OCI-LY7 (cell line): ENCODE results near the gene OPALIN. TPM values are rescaled to one million over a fixed set of nuclear protein-coding genes. Genes with fewer than 3 reads are reported as not detected.

ENCODE experiments used
- BruUV-seq: library from RNA; stranded (reverse); fragments of 400-500 nt; replicated peaks from 2 replicates; lab custom pipeline; 2021; lab: Mats Ljungman, UMichigan
- CTCF ChIA-PET: fragments of 300-600 bp; sonication (Branson Sonifier 250); formaldehyde crosslinking; loops from one replicate; lab custom pipeline; 2022; ENCODE audit warnings: antibody characterized with exemption; ENCODE audit not compliant: unreplicated experiment; lab: Charles Lee
- POLR2A ChIA-PET: fragments of 300-600 bp; sonication (Branson Sonifier 250); formaldehyde crosslinking; loops from one replicate; lab custom pipeline; 2022; ENCODE audit warnings: antibody characterized with exemption; lab: Charles Lee
- DNase-seq: peaks from one replicate; pipeline ENCODE4 v3.0.0-alpha.2; 2015; ENCODE audit warnings: low spot score
- H2AFZ ChIP-seq: fragments of 200-600 bp; sonication (generic), shearing (Covaris generic); 2 replicates; pipeline ENCODE4 v1.6.1; 2014; ENCODE audit warnings: mild to moderate bottlenecking, antibody characterized with exemption, low read length, moderate library complexity
- H3K27ac ChIP-seq: fragments of 200-600 bp; sonication (generic); 2 replicates; pipeline ENCODE4 v1.5.1; 2014; ENCODE audit warnings: mixed run types, low read depth, mild to moderate bottlenecking, moderate library complexity, low read length, inconsistent platforms; ENCODE audit not compliant: poor library complexity, severe bottlenecking
- H3K36me3 ChIP-seq: fragments of 200-600 bp; sonication (generic); 2 replicates; pipeline ENCODE4 v1.6.1; 2014; ENCODE audit warnings: mild to moderate bottlenecking, antibody characterized with exemption, low read length, moderate library complexity, mixed read lengths; ENCODE audit not compliant: insufficient read depth
- H3K4me1 ChIP-seq: fragments of 200-600 bp; sonication (generic); 2 replicates; pipeline ENCODE4 v1.5.1; 2014; ENCODE audit warnings: mild to moderate bottlenecking, low read length; ENCODE audit not compliant: insufficient read depth, poor library complexity, severe bottlenecking
- H3K4me2 ChIP-seq: fragments of 200-600 bp; sonication (generic); 2 replicates; pipeline ENCODE4 v1.6.1; 2014; ENCODE audit warnings: mild to moderate bottlenecking, low read length
- H3K4me3 ChIP-seq: fragments of 200-600 bp; sonication (generic); 2 replicates; pipeline ENCODE4 v1.5.1; 2014; ENCODE audit warnings: mild to moderate bottlenecking, low read depth, low read length; ENCODE audit not compliant: poor library complexity, severe bottlenecking
- H3K79me2 ChIP-seq: fragments of 200-600 bp; sonication (generic); 2 replicates; pipeline ENCODE4 v1.6.1; 2016; ENCODE audit warnings: low read depth, mild to moderate bottlenecking, low read length, moderate library complexity, mixed read lengths; ENCODE audit not compliant: insufficient read depth
- H3K9me2 ChIP-seq: fragments of 200-600 bp; sonication (generic); 2 replicates; pipeline ENCODE4 v1.6.1; 2016; ENCODE audit warnings: mild to moderate bottlenecking, low read length, mixed read lengths; ENCODE audit not compliant: insufficient read depth
- H3K9me3 ChIP-seq: fragments of 200-600 bp; sonication (generic); 2 replicates; pipeline ENCODE4 v1.6.1; 2014; ENCODE audit warnings: mild to moderate bottlenecking, mixed run types, low read length, mixed read lengths
- H4K20me1 ChIP-seq: fragments of 200-600 bp; sonication (generic); 2 replicates; pipeline ENCODE4 v1.6.1; 2014; ENCODE audit warnings: mild to moderate bottlenecking, antibody characterized with exemption, low read length, moderate library complexity, mixed read lengths; ENCODE audit not compliant: insufficient read depth
- CTCF ChIP-seq: fragments of 200-600 bp; sonication (generic); conservative IDR thresholded peaks from 2 replicates; pipeline ENCODE4 v1.5.1; 2014; ENCODE audit warnings: mild to moderate bottlenecking, antibody characterized with exemption, low read length, moderate library complexity, mixed read lengths
- EZH2phosphoT487 ChIP-seq: fragments of 200-600 bp; sonication (generic); IDR thresholded peaks from 2 replicates; pipeline ENCODE4 v1.6.1; 2018; ENCODE audit warnings: low read depth, borderline replicate concordance, mild to moderate bottlenecking, mixed run types, antibody characterized with exemption, low read length, moderate library complexity, mixed read lengths
- intact Hi-C: fragments of 100-400 bp; cut with micrococcal nuclease; formaldehyde crosslinking; loops from one replicate; pipeline ENCODE4 v1.10.0; 2022; ENCODE audit not compliant: unreplicated experiment
- total RNA-seq, 2 experiments: library from RNA; depleted of rRNA in 1 of 2; stranded (reverse); fragments of >200 nt in 1 of 2; shearing (Covaris generic) in 1 of 2; gene quantifications; 2 replicates each; pipeline ENCODE4 v1.2.3, GENCODE V29; 2014 to 2022

Gene OPALIN
- total RNA-seq, 2 experiments from 2014 or later, result not detected

DNA sequence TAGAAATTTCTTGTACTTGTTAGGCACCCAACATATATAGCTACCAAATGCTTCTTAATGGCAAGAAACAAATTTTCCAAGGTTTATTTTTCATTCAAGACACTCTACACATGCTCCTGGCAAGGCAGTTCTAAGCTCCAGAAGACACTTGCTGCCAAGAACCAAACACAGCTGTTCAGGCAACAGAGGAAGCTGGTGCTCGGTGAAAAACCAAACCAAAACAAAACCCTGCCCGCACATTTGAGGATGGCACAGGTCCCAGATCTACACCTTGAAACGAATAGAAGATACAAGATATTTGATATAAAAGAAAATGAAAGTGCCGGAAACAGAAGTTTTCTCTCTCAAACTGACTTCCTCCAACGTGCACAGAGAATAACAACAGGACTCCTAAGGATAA lies 59.4 kb downstream of the OPALIN start:
- no peak for TF ChIP-seq CTCF
- TF ChIP-seq EZH2phosphoT487, result no peak
- Histone ChIP-seq H2AFZ (peak overlapping the region; percentile 97), H3K36me3 (no peaks in the 10 kb centered on the region), H3K4me2 (peak overlapping the region; percentile 74), H3K9me3 (no peaks in the 10 kb centered on the region), H3K9me2 (no peaks in the 10 kb centered on the region), H3K27ac (peak overlapping the region; percentile 68), H3K79me2 (no peaks in the 10 kb centered on the region), H4K20me1 (no peaks in the 10 kb centered on the region), H3K4me3 (peak overlapping the region; percentile 45), H3K4me1 (peaks cover 70% of the 10 kb centered on the region)
- peak; percentile 62 for DNase-seq
- ChIA-PET POLR2A (interaction anchor here (0.6 to 5.3 kb wide), 16 partner anchors 7 to 175 kb away, joined by 3 to 36 read pairs (median 4); partner anchors contain the start of gene BLNK), CTCF (interaction anchor here (0.8 to 1.4 kb wide), 2 partner anchors 13 to 70 kb away, joined by 3 to 7 read pairs; no protein-coding TSS in a partner anchor)
- BruUV-seq, result no TSS peak
- intact Hi-C loops, result no loop called here

- Histone ChIP-seq H3K9me3 (no peaks in the 10 kb centered on the region), H3K4me1 (peaks cover 75% of the 10 kb centered on the region), H3K4me2 (0 out of 2 replicates have a peak overlapping the region, but pooled peaks have one; percentile 0), H3K79me2 (no peaks in the 10 kb centered on the region), H3K4me3 (no peak overlapping the region), H3K27ac (peak overlapping the region; percentile 68), H4K20me1 (no peaks in the 10 kb centered on the region), H3K9me2 (no peaks in the 10 kb centered on the region), H3K36me3 (no peaks in the 10 kb centered on the region), H2AFZ (peak overlapping the region; percentile 97; the same call in 1 of the 2 replicates)
- POLR2A ChIA-PET, result interaction anchor here (1.1 to 2.5 kb wide), 5 partner anchors 11 to 168 kb away, joined by 3 to 14 read pairs (median 4); partner anchors contain the start of genes BLNK and ZNF518A
- DNase-seq, result no peak
- intact Hi-C loops, result no loop called here
- no TSS peak for BruUV-seq
- CTCF ChIA-PET, result interaction anchor here (1.1 kb wide), 1 partner anchor 69 kb away, joined by 3 read pairs; no protein-coding TSS in a partner anchor
- TF ChIP-seq CTCF (no peak), EZH2phosphoT487 (no peak)
These were observed 60.4 kb downstream of the OPALIN start for GRCh38 chr10:96298362-96298761.

GRCh38 chr10:96297486-96297885 lies 61.3 kb downstream of the OPALIN start:
- no peak overlapping the region for H3K27ac ChIP-seq
- H3K4me2 ChIP-seq, result no peak overlapping the region
- no TSS peak for BruUV-seq
- no peaks in the 10 kb centered on the region for H4K20me1 ChIP-seq
- no peaks in the 10 kb centered on the region for H3K79me2 ChIP-seq
- ChIA-PET CTCF (interaction anchor here (1.1 kb wide), 1 partner anchor 68 kb away, joined by 3 read pairs; no protein-coding TSS in a partner anchor), POLR2A (interaction anchor here (1.2 to 7.8 kb wide), 2 partner anchors 24 to 68 kb away, joined by 3 to 153 read pairs; partner anchors contain the start of gene BLNK)
- no peak for DNase-seq
- peak overlapping the region; percentile 97; the same call in 1 of the 2 replicates for H2AFZ ChIP-seq
- intact Hi-C loops, result no loop called here
- no peak overlapping the region for H3K4me3 ChIP-seq
- no peaks in the 10 kb centered on the region for H3K9me2 ChIP-seq
- no peaks in the 10 kb centered on the region for H3K9me3 ChIP-seq
- H3K4me1 ChIP-seq, result peaks cover 84% of the 10 kb centered on the region
- H3K36me3 ChIP-seq, result no peaks in the 10 kb centered on the region
- TF ChIP-seq EZH2phosphoT487 (no peak), CTCF (no peak)
